HUES64 (cell line): Measurements from ENCODE around the gene RAB3C.

ENCODE experiments used
- H3K27ac ChIP-seq: 2 replicates; pipeline ENCODE4 v1.7.0; 2013; ENCODE audit warnings: low read depth, low read length, inconsistent platforms
- H3K27me3 ChIP-seq: 2 replicates; pipeline ENCODE4 v1.6.1; 2013; ENCODE audit warnings: mild to moderate bottlenecking, low read length; ENCODE audit not compliant: insufficient read depth
- H3K36me3 ChIP-seq: 2 replicates; pipeline ENCODE4 v1.6.1; 2013; ENCODE audit warnings: mild to moderate bottlenecking, low read length; ENCODE audit not compliant: insufficient read depth
- H3K4me1 ChIP-seq: 2 replicates; pipeline ENCODE4 v1.6.1; 2013; ENCODE audit warnings: mild to moderate bottlenecking, low read length, moderate library complexity; ENCODE audit not compliant: insufficient read depth
- H3K4me3 ChIP-seq: 2 replicates; pipeline ENCODE4 v1.5.1; 2013; ENCODE audit warnings: mild to moderate bottlenecking, low read length, moderate library complexity
- H3K9ac ChIP-seq: 2 replicates; pipeline ENCODE4 v1.6.1; 2013; ENCODE audit warnings: mild to moderate bottlenecking, low read depth, low read length
- H3K9me3 ChIP-seq: 2 replicates; pipeline ENCODE4 v1.6.1; 2013; ENCODE audit warnings: low read depth, low read length; ENCODE audit not compliant: insufficient read depth
- WGBS: fragments of 150-250, 120-280 bp; methylation state at CpG from one replicate; pipeline ENCODE4 v1.1.7; 2013; ENCODE audit warnings: missing lambda C conversion rate; 5-methylcytosine and 5-hydroxymethylcytosine counted together

The RAB3C gene

DNA sequence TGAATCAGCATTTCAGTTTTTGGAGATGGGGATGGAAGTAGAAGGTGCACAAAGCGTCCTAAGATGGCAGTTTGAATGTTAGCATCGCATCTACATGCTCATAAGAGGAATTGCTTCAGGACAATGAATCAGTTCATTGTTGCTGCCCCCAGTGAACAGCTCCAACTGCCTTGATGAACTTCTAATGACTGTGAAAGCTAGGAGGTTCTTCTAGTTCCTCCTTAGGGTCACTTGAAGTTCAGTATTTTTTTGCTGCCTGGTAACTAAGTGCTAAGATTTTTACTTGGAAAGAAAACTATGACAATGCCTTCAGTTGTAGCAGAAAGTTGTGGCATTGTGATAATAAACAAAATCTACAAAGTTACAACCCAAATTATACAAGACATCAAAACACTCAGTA, 271.6 kb downstream of the RAB3C start:
- 96% methylated on average over 2 of the region's 2 CpGs for WGBS
- Histone ChIP-seq H3K27me3 (no peaks in the 10 kb centered on the region), H3K9ac (no peak overlapping the region), H3K9me3 (no peaks in the 10 kb centered on the region), H3K27ac (no peak overlapping the region), H3K4me1 (0 out of 2 replicates have a peak, but pooled peaks cover 2% of the 10 kb centered on the region), H3K36me3 (no peaks in the 10 kb centered on the region), H3K4me3 (no peak overlapping the region)

DNA sequence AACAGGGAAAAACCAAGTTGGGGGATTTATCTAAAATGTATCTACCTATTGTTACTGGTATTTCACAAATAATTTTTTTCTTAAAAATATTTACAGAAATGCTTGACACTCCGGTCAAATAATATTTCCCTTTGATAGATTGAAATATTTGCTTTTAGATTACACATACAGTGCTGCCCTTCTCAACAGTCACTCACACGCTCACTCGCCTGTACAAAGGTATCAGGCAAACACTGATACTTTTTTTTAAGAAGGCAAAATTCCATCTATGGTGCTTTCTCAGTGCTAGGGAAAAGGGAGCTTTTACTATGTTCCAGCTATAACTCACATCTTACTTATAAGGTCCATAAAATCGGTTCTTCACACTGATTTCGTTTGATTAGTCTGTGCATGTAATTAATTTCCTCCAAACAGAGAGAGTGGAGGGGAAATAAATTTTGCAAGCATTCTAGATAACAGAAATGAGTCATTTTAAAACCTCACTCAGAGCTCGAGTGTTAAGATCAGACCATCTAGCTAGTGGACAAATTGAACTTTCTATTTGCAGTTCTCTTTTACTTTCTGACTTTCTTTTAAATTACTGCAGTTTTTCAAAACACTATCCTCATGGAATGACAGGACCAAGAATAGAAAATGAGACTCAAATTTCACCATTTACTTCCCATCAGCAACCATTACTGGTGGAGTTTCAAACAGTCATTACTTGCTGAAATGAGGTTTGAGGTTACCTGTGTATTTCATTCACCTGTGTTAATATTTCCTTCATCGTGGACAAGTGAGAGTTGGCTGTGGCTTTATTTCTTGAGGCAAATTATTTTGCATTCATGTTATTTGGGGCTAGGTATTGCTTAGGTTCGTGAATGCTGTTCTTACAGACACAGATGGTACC, 273.2 kb downstream of the RAB3C start:
- Histone ChIP-seq H3K4me3 (no peak overlapping the region), H3K27me3 (no peaks in the 10 kb centered on the region), H3K27ac (no peak overlapping the region), H3K4me1 (no peaks in the 10 kb centered on the region), H3K9me3 (no peaks in the 10 kb centered on the region), H3K9ac (no peak overlapping the region), H3K36me3 (no peaks in the 10 kb centered on the region)
- WGBS: 93% methylated on average over 6 of the region's 8 CpGs

- no CpG with 5 or more reads among the region's 2 CpGs for WGBS
- Histone ChIP-seq H3K9ac (no peak overlapping the region), H3K9me3 (no peaks in the 10 kb centered on the region)
Measured at GRCh38 chr5:58857609-58858008, 274.7 kb downstream of the RAB3C start.

DNA sequence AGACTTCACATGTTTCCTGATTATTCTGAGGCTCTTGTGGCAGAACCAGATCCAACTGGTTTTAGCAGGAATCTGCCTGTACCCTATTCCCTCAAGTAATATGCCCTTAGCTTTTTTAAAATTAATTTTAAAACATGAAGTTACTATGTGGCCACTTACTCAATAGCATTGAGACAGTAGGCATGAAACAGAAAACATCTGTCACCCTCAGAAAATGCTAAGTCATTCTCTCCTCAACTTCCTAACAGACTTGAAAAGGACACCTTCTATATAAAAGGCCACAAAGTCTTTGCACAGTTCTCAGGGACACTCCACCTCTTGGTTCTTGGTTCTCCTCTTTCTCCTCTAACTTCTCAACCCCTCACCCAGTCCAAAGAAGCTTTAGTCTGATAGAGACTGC, 277.8 kb downstream of the RAB3C start:
- Histone ChIP-seq H3K27me3 (no peaks in the 10 kb centered on the region), H3K4me3 (no peak overlapping the region), H3K4me1 (no peaks in the 10 kb centered on the region), H3K9ac (no peak overlapping the region), H3K27ac (no peak overlapping the region), H3K9me3 (no peaks in the 10 kb centered on the region), H3K36me3 (no peaks in the 10 kb centered on the region)

More at GRCh38 chr5:58857609-58858008, 274.7 kb downstream of the RAB3C start:
- no peaks in the 10 kb centered on the region for H3K4me1 ChIP-seq
- H3K4me3 ChIP-seq: no peak overlapping the region
- no peaks in the 10 kb centered on the region for H3K36me3 ChIP-seq
- H3K27ac ChIP-seq: no peak overlapping the region
- H3K27me3 ChIP-seq: no peaks in the 10 kb centered on the region

DNA sequence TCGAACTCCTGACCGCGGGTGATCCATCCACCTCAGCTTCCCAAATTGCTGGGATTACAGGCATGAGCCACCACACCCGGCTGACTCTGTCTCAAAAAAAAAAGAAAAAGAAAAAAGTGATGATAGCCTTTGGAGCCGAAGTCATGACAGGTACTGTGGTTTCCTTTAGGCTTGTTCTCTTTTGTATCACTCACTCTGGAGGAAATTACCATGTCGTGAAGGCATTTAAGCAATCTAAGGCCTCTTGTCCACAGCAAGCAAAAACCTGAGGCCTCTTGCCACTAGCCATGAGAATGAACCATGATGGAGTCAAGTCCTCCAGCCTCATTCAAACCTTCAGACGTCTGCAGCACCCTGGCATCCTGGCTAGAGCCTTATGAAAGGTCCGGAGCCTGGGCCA, 286.1 kb downstream of the RAB3C start:
- Histone ChIP-seq H3K27me3 (no peaks in the 10 kb centered on the region), H3K9me3 (no peaks in the 10 kb centered on the region), H3K4me3 (no peak overlapping the region), H3K27ac (no peak overlapping the region), H3K36me3 (no peaks in the 10 kb centered on the region), H3K9ac (no peak overlapping the region), H3K4me1 (no peaks in the 10 kb centered on the region)
- 93% methylated on average over 8 of the region's 8 CpGs for WGBS

GRCh38 chr5:58871648-58872242, 288.9 kb downstream of the RAB3C start:
- no peaks in the 10 kb centered on the region for H3K9me3 ChIP-seq
- no peak overlapping the region for H3K27ac ChIP-seq
- whole genome bisulfite sequencing: 90% methylated on average over 2 of the region's 3 CpGs
- H3K9ac ChIP-seq: no peak overlapping the region
- no peaks in the 10 kb centered on the region for H3K36me3 ChIP-seq
- no peaks in the 10 kb centered on the region for H3K27me3 ChIP-seq
- no peak overlapping the region for H3K4me3 ChIP-seq
- H3K4me1 ChIP-seq: no peaks in the 10 kb centered on the region

- no peaks in the 10 kb centered on the region for H3K4me1 ChIP-seq
- WGBS: 98% methylated on average over 4 of the region's 5 CpGs
Measured at GRCh38 chr5:58872670-58873273, 289.9 kb downstream of the RAB3C start.

DNA sequence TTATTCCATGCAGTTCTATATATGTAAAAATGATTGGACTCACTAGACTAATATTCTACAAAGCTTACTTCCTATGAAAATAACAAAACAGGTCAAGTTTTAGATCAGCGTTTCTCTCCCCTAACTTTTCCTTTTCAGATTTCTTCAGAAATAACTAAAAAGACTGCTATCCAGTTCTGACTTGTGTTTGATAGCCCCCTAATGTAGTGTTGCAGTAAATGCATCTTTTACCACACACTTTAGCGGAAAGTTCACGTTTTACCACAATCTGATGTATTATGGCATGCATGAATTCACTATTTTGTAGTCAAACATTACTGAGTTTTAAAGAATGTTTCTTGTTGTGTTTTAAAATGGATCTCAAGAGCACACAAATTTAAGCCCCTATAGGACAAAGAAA, 292.7 kb downstream of the RAB3C start:
- Histone ChIP-seq H3K27ac (no peak overlapping the region), H3K27me3 (no peaks in the 10 kb centered on the region), H3K9ac (no peak overlapping the region), H3K4me1 (no peaks in the 10 kb centered on the region), H3K9me3 (no peaks in the 10 kb centered on the region), H3K36me3 (no peaks in the 10 kb centered on the region), H3K4me3 (no peak overlapping the region)
- 95% methylated on average over 3 of the region's 3 CpGs for WGBS

More at GRCh38 chr5:58872670-58873273, 289.9 kb downstream of the RAB3C start:
- Histone ChIP-seq H3K4me3 (no peak overlapping the region), H3K27ac (no peak overlapping the region), H3K9me3 (no peaks in the 10 kb centered on the region), H3K36me3 (no peaks in the 10 kb centered on the region), H3K9ac (no peak overlapping the region), H3K27me3 (no peaks in the 10 kb centered on the region)

- 81% methylated on average over 1 of the region's 2 CpGs for WGBS
- no peak overlapping the region for H3K9ac ChIP-seq
- no peaks in the 10 kb centered on the region for H3K4me1 ChIP-seq
- H3K9me3 ChIP-seq: peaks cover 4% of the 10 kb centered on the region; the same call in 1 of the 2 replicates
- no peak overlapping the region for H3K4me3 ChIP-seq
- H3K36me3 ChIP-seq: no peaks in the 10 kb centered on the region
- H3K27me3 ChIP-seq: no peaks in the 10 kb centered on the region
- H3K27ac ChIP-seq: no peak overlapping the region
Measured at GRCh38 chr5:58885260-58885659, 302.4 kb downstream of the RAB3C start.

DNA sequence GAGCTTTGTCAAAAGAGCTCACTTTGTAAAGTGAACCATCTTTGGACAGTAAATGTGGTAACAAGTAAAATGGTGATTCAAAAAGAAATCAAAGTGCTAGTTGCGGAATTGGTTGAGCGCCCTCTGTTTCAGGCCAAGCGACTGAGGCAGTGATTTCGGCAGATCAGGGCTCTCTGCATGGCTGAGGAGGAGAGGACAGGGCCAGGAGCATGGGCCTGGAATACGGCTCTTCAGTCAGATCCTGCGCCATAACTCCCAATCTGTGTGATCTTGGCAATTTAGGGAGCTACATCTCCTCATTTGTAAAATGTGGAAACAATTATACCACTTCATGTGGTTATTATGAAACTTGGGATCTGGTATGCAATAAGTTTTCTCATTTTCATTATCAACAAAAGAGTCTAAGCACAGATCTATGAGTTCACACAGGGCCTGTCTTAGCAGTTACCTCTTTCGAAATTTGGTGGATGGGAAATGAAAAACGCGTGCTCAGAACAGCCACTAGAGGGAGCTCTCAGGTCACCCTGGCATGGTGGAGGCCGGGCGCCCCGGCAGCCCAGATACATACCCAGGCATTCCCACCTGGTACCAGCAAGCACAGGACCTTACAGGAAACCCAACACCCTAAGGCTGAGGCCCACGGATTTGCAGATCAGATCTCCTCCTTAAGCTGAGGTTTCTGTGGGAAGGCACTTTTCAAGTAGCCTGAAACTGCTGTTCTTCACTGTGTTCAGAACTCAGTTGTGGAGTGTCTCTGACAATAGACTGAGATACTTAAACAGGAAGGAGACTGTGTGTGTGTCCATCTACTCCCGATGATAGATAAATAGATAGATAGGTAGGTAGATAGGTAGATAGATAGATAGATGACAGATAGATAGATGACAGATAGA, 303.7 kb downstream of the RAB3C start:
- Histone ChIP-seq H3K4me1 (peaks cover 10% of the 10 kb centered on the region), H3K27ac (no peak overlapping the region), H3K9ac (no peak overlapping the region), H3K9me3 (peaks cover 4% of the 10 kb centered on the region; the same call in 1 of the 2 replicates), H3K27me3 (no peaks in the 10 kb centered on the region), H3K4me3 (no peak overlapping the region), H3K36me3 (no peaks in the 10 kb centered on the region)
- WGBS: 49% methylated on average over 14 of the region's 14 CpGs
